SK-N-DZ (cell line): ENCODE results near the gene NYAP1.
"Not testable (repeated sequence)": the region's sequence is repeated elsewhere in the genome, so short reads cannot be mapped to it uniquely, and the experiment has no call there.

Source experiments
- DNase-seq: peaks from one replicate; pipeline ENCODE4 v3.0.0-alpha.2; 2015; ENCODE audit warnings: low spot score

Gene NYAP1

GRCh38 chr7:100481466-100481865 is 2.3 kb upstream of the NYAP1 start:
- DNase-seq: no peak

GRCh38 chr7:100482728-100483089 is 1.0 kb upstream of the NYAP1 start:
- no peak for DNase-seq

GRCh38 chr7:100483090-100483721 is 521 bp upstream of the NYAP1 start:
- no peak for DNase-seq

- DNase-seq: no peak
Measured at GRCh38 chr7:100484673-100485045, 932 bp downstream of the NYAP1 start.

- no peak for DNase-seq
Measured at GRCh38 chr7:100485471-100485876, 1.7 kb downstream of the NYAP1 start.

GRCh38 chr7:100486111-100486636 is 2.4 kb downstream of the NYAP1 start:
- DNase-seq: no peak

GRCh38 chr7:100486753-100487446 is 3.2 kb downstream of the NYAP1 start:
- peak; percentile 60 for DNase-seq

GRCh38 chr7:100488333-100489095 is 4.8 kb downstream of the NYAP1 start:
- DNase-seq: no peak

GRCh38 chr7:100489121-100489520 is 5.4 kb downstream of the NYAP1 start:
- no peak for DNase-seq

- peak; percentile 99 for DNase-seq
Measured at GRCh38 chr7:100489824-100490223, 6.1 kb downstream of the NYAP1 start.

GRCh38 chr7:100490483-100491191 is 6.9 kb downstream of the NYAP1 start:
- DNase-seq: no peak

GRCh38 chr7:100491192-100491578 is 7.5 kb downstream of the NYAP1 start:
- no peak for DNase-seq

GRCh38 chr7:100492738-100493475 is 9.2 kb downstream of the NYAP1 start:
- DNase-seq: no peak

- no peak for DNase-seq
Measured at GRCh38 chr7:100493476-100494264, 9.9 kb downstream of the NYAP1 start.

- no peak for DNase-seq
Measured at GRCh38 chr7:100496509-100496908, 12.8 kb downstream of the NYAP1 start.

- DNase-seq: not testable (repeated sequence)
Measured at GRCh38 chr7:100500743-100501142, 17.0 kb downstream of the NYAP1 start.

GRCh38 chr7:100504031-100504430 is 20.3 kb downstream of the NYAP1 start:
- DNase-seq: not testable (repeated sequence)

GRCh38 chr7:100504887-100505611 is 21.3 kb downstream of the NYAP1 start:
- no peak for DNase-seq

- DNase-seq: peak; percentile 54
Measured at GRCh38 chr7:100506356-100506923, 22.7 kb downstream of the NYAP1 start.
